HG03045 (cell line): ENCODE measurements around the gene PGAM2.
"Not testable (repeated sequence)": the region's sequence is repeated elsewhere in the genome, so short reads cannot be mapped to it uniquely, and the experiment has no call there.

Experiments
- ATAC-seq: cut with Tn5 transposase; IDR thresholded peaks from one replicate; pipeline ENCODE4 v1.9.1; 2021; ENCODE audit warnings: mild to moderate bottlenecking, moderate library complexity; ENCODE audit not compliant: unreplicated experiment

PGAM2 gene

DNA sequence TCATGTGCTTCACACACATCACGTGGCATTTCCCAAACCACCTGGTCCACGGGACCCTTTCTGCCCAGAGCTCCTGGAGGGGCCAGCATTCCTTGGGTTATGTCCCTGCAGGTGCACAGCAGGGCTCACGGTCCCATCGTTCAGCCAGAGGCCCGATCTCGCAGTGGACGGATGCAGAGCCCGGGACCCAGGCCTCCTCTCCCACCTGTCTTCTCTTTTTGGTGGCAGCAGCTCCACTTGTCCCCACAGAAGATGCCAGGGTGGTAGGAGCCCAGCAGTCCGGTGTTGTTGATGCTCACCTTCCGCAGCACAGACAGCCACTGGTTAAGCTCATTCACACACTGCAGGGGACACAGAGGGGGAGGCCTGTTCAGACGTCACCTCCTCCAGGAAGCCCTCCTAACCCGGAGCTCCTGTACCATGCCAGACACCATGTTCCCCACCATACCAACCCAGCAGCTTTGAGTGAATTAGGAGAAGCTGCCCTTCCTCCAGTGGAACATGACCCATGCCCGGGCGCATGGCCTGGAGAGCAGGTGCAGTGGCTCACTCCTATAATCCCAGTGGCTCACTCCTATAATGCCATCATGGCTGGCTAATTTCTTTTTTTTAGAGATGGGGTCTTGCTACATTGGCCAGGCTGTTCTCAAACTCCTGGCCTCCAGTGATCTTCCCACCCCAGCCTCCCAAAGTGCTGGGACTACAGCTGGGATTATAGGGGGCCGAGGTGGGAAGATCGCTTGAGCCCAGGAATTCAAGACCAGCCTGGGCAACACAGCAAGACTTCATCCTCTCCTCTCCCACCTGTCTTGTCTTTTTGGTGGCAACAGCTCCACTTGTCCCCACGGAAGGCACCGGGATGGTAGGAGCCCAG lies 31.2 kb downstream of the PGAM2 start:
- not testable (repeated sequence) for ATAC-seq

DNA sequence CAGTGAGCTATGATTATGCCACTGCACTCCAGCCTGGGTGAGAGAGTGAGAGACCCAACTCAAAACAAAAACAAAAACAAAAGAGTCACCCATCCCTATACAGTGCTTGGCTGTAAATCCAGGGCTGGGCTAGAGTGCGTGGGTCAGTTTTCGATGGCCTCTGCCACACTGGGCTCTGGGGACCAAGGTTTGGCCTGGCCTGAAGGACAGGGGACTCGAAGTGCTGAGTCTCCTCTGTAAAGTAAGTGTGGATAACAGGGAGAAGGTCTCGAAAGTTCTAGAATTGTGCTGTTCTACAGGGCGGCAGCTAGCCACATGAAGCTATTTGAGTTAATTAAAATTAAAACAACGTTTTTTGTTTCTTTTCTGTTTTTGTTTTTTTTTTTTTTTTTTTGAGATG lies 33.3 kb downstream of the PGAM2 start:
- ATAC-seq, result not testable (repeated sequence)

DNA sequence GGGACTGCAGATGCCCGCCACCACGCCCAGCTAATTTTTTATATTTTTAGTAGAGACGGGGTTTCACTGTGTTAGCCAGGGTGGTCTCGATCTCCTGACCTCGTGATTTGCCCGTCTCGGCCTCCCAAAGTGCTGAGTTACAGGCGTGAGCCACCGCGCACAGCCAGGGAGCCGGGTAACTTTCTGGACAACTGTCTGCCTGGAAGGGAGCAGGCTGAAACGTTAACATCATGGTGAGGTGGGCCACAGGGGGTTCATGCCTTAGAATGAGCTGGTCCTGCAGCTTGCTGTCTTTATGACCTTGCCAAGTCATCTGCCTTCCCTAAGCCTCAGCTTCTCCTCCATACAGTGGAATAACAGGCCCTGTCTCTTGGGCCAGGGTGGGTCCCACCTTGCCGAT lies 34.0 kb downstream of the PGAM2 start:
- not testable (repeated sequence) for ATAC-seq

DNA sequence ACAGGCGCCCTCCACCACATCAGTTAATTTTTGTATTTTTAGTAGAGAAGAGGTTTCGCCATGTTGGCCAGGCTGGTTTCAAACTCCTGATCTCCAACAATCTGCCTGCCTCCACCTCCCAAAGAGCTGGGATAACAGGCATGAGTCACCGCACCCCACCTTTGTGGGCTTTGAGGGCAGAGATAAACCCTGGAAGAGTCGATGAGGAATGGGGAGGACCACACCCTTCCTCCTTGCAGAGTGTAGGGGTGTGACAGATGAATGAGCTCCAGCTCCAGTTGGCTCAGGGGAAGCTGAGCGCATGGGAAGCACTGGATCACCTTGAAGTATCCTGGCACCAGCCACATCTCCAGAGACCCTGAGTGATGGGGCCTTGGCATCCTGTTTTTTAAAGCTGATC lies 35.3 kb downstream of the PGAM2 start:
- not testable (repeated sequence) for ATAC-seq

DNA sequence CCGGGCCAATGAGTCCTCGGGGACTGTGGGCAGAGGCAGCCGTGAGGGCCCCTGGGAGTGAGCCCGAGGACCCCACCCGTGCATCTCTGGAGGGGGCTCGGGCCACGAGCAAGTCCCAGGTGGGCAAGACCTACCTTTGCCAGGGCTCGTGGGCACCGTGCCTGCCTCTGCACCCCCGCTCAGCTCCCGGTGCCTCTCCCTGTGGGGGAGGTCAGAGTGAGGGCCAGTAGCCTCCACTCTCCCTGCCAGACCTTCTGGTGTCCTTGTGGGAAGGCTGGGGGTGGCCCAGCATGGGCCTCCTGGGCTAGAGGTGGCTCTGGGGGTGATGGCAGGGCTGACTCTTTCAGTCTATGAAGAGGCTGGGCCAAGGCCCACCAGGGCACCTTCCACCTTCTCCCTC lies 35.9 kb downstream of the PGAM2 start:
- not testable (repeated sequence) for ATAC-seq

DNA sequence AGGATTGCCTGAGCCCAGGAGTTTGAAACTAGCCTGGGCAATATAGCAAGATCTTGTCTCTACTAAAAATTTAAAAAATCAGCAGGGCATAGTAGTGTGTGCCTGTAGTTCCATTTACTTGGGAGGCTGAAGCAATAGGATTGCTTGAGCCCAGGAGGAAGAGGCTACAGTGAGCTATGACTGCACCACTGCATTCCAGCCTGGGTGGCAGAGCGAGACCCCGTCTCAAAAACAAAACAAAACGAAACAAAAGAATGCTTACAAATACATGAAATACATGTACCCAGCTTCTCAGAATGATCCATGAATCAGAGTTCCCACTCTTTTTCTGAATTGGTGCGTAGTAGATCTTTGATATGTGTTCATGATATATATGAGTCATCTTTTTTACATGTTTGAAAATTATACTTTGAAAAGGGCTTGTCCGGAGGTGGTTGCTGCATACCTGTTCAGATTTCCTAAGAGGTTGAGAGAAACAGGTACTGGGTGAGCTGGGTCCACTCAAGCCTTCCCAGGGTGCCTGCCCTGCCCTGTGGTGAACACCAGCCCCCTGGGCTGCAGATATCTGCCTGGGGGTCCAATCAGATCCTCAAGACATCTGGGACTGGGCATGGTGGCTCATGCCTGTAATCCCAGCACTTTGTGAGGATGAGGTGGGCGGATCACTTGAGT lies 42.4 kb downstream of the PGAM2 start:
- not testable (repeated sequence) for ATAC-seq

DNA sequence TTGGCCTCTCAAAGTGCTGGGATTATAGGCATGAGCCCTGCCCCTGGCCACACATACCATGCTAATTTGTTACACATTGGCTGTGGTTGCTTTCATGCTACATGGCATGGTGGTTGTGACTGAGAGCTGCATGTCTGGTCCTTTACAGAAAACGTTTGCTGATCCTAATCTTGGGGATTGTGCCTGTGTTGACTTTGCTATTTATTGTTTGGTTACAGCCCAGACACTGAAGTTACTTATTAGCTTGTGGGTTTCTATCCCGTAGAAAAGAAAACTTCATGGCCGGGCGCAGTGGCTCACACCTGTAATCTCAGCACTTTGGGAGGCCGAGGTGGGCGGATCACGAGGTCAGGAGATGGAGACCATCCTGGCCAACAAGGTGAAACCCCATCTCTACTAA lies 43.3 kb downstream of the PGAM2 start:
- ATAC-seq, result not testable (repeated sequence)

DNA sequence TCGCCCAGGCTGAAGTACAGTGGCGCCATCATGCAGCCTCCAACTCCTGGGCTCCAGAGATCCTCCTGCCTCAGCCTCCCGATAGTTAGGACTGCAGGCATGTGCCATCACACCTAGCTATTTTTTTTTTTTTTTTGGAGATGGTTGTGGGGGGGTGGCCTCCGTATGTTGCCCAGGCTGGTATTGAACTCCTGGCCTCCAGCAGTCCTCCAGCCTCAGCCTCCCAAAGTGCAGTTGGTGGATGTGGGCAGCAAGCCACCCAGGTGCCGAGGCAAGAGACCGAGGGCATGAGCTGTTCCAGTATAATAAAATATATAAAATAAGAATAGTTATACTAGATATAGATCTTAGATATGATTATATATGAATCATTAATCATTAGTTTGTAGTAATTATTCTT lies 45.5 kb downstream of the PGAM2 start:
- ATAC-seq, result not testable (repeated sequence)

DNA sequence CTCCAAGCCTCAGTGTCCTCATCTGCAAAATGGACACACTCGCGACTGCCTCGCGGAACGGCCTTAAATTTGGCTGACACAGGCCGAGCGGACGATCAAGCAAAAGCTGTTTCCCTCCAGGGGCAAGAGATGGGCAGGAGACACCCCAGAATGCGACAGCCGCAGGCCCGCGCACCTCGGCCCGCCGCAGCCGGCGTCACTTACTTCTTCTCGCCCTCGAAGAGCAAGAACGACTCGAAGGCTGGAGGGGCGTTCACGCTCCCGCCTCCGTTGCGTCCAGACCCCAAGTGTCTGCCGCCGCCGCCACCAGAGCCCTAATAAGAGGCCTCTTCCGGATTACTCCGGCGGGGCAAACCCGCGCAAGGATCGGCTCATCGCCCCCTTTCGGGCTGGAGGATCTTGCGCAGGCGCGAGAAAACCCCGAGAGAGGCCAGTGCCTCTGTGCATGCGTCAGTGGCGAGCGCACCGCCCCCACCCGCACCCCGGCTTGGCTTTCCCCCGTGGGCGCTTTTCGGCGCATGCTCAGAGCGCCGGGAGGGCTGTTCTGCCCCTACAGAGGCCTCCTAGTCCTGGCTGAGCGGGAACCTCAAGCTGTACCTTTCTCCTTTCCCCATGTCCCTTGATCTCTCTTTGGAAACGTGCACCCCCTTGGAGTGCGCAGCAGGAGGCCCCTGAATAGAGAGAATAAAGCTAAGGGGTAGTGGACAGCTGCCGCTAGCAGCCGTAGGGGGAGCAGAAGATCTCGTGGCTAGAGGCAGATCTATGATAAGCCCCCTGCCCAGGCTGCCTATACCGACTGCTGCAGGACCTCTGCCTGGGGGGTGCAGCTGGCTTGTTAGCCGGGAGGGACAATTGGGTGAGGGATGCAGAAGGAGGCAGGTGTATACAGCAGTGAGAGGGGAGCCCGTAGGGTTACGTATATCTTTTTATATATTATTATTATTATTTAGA lies 46.2 kb downstream of the PGAM2 start:
- ATAC-seq, result peak; percentile 93

DNA sequence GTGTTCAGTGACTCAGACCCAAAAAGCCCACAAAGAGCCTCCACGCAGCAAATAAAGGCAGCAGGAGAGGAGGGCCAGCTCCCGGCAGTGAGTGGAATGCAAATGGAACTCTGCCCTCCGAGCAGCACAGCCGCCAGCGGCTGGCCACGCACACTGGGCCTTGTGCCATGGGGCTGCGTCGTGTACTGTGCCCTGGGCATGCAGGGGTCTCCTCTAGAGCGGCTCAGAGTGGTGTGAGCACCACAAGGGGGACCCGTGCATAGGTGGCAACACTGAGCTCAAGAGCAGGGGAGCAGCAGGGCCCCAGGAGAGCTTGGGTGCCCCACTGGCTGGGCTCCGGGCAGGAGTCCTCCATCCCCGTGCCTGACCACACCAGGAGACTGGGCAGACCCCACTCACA lies 50.3 kb downstream of the PGAM2 start:
- ATAC-seq, result not testable (repeated sequence)
